Measurements from ENCODE around the gene ZMAT2. TPM values are rescaled to one million over a fixed set of nuclear protein-coding genes. Genes with fewer than 3 reads are reported as not detected.

Gene ZMAT2
- polyA plus RNA-seq, 3 donors = 103 to 141 (median 128) TPM

Other genes starting within 250 kb of the ZMAT2 start
- gene EIF4EBP3, start 152.8 kb upstream of the ZMAT2 start, polyA plus RNA-seq (ENCODE audit: insufficient read length in 3 of 3) = 10 to 100 TPM in 1 of 3 donors, 1 to 10 TPM in 2; 6.9 to 14.9 (median 7.6) TPM
- gene SRA1, start 143.0 kb upstream of the ZMAT2 start, polyA plus RNA-seq (ENCODE audit: insufficient read length in 3 of 3) = 10 to 100 TPM; 23.8 to 31.7 (median 27.1) TPM
- gene APBB3, start 135.8 kb upstream of the ZMAT2 start, polyA plus RNA-seq (ENCODE audit: insufficient read length in 3 of 3) = 10 to 100 TPM; 37.9 to 63.1 (median 38.0) TPM
- gene SLC35A4, start 135.6 kb upstream of the ZMAT2 start, polyA plus RNA-seq (ENCODE audit: insufficient read length in 3 of 3) = 10 to 100 TPM; 72.4 to 83.5 (median 78.0) TPM
- 10 to 100 TPM in 2 of 3 donors, 1 to 10 TPM in 1; 8.4 to 11.5 (median 11.0) TPM for gene CD14, start 67.3 kb upstream of the ZMAT2 start, polyA plus RNA-seq (ENCODE audit: insufficient read length in 3 of 3)
- gene TMCO6, start 61.0 kb upstream of the ZMAT2 start, polyA plus RNA-seq (ENCODE audit: insufficient read length in 3 of 3) = 10 to 100 TPM; 16.1 to 19.3 (median 17.0) TPM
- 10 to 100 TPM; 77.3 to 94.8 (median 88.4) TPM for gene NDUFA2, start 52.8 kb upstream of the ZMAT2 start, polyA plus RNA-seq (ENCODE audit: insufficient read length in 3 of 3)
- 100 to 1,000 TPM; 158 to 177 (median 174) TPM for gene IK, start 52.6 kb upstream of the ZMAT2 start, polyA plus RNA-seq (ENCODE audit: insufficient read length in 3 of 3)
- gene WDR55, start 35.5 kb upstream of the ZMAT2 start, polyA plus RNA-seq (ENCODE audit: insufficient read length in 3 of 3) = 10 to 100 TPM; 15.0 to 20.6 (median 15.8) TPM
- 1 to 10 TPM in 1 of 3 donors, under 1 TPM in 2; 0.36 to 1.0 (median 0.76) TPM for gene DND1, start 26.9 kb upstream of the ZMAT2 start, polyA plus RNA-seq (ENCODE audit: insufficient read length in 3 of 3)
- gene HARS1, start 9.1 kb upstream of the ZMAT2 start, polyA plus RNA-seq (ENCODE audit: insufficient read length in 3 of 3) = 10 to 100 TPM; 70.5 to 78.3 (median 71.8) TPM
- 10 to 100 TPM; 42.6 to 54.8 (median 46.8) TPM for gene HARS2, start 9.0 kb upstream of the ZMAT2 start, polyA plus RNA-seq (ENCODE audit: insufficient read length in 3 of 3)
- gene PCDHA1, start 85.7 kb downstream of the ZMAT2 start, polyA plus RNA-seq (ENCODE audit: insufficient read length in 3 of 3) = under 1 TPM in 1 of 3 donors, not detected in 2; 0.09 TPM
- gene PCDHA2, start 94.4 kb downstream of the ZMAT2 start, polyA plus RNA-seq (ENCODE audit: insufficient read length in 3 of 3) = under 1 TPM; 0.24 to 0.37 (median 0.30) TPM
- under 1 TPM; 0.36 to 0.41 (median 0.37) TPM for gene PCDHA3, start 100.6 kb downstream of the ZMAT2 start, polyA plus RNA-seq (ENCODE audit: insufficient read length in 3 of 3)
- 1 to 10 TPM in 2 of 3 donors, under 1 TPM in 1; 0.96 to 1.1 (median 1.0) TPM for gene PCDHA4, start 106.6 kb downstream of the ZMAT2 start, polyA plus RNA-seq (ENCODE audit: insufficient read length in 3 of 3)
- gene PCDHA5, start 121.2 kb downstream of the ZMAT2 start, polyA plus RNA-seq (ENCODE audit: insufficient read length in 3 of 3) = under 1 TPM in 2 of 3 donors, not detected in 1; 0.06 to 0.21 TPM
- gene PCDHA6, start 127.5 kb downstream of the ZMAT2 start, polyA plus RNA-seq (ENCODE audit: insufficient read length in 3 of 3) = under 1 TPM; 0.16 to 0.41 (median 0.40) TPM
- gene PCDHA7, start 133.8 kb downstream of the ZMAT2 start, polyA plus RNA-seq (ENCODE audit: insufficient read length in 3 of 3) = under 1 TPM; 0.23 to 0.33 (median 0.26) TPM
- gene PCDHA8, start 140.7 kb downstream of the ZMAT2 start, polyA plus RNA-seq (ENCODE audit: insufficient read length in 3 of 3) = under 1 TPM; 0.06 to 0.09 (median 0.09) TPM
- gene PCDHA9, start 147.9 kb downstream of the ZMAT2 start, polyA plus RNA-seq (ENCODE audit: insufficient read length in 3 of 3) = under 1 TPM; 0.03 to 0.05 (median 0.04) TPM
- under 1 TPM; 0.23 to 0.91 (median 0.75) TPM for gene PCDHA10, start 155.4 kb downstream of the ZMAT2 start, polyA plus RNA-seq (ENCODE audit: insufficient read length in 3 of 3)
- gene PCDHA11, start 168.5 kb downstream of the ZMAT2 start, polyA plus RNA-seq (ENCODE audit: insufficient read length in 3 of 3) = under 1 TPM; 0.09 to 0.29 (median 0.17) TPM
- gene PCDHA12, start 174.9 kb downstream of the ZMAT2 start, polyA plus RNA-seq (ENCODE audit: insufficient read length in 3 of 3) = under 1 TPM in 2 of 3 donors, not detected in 1; 0.11 to 0.12 TPM
- gene PCDHA13, start 181.7 kb downstream of the ZMAT2 start, polyA plus RNA-seq (ENCODE audit: insufficient read length in 3 of 3) = not detected
- gene PCDHAC1, start 225.9 kb downstream of the ZMAT2 start, polyA plus RNA-seq (ENCODE audit: insufficient read length in 3 of 3) = under 1 TPM; 0.09 to 0.17 (median 0.09) TPM